ENCODE measurements around the gene C3orf49. TPM values are rescaled to one million over a fixed set of nuclear protein-coding genes. Genes with fewer than 3 reads are reported as not detected.

C3orf49 gene
- not detected for polyA plus RNA-seq (2013, experiment 1 of 2)
- polyA plus RNA-seq (2013, experiment 2 of 2) = not detected

- Histone ChIP-seq H3K4me1 (ENCODE audit: insufficient read depth, low read length) (0 out of 2 replicates have a peak, but pooled peaks cover under 1% of the 10 kb centered on the region), H3K4me3 (ENCODE audit: low read length) (no peak within 1 kb of the TSS), H3K27me3 (ENCODE audit: insufficient read depth, low read length) (no peaks in the 10 kb centered on the region), H3K36me3 (ENCODE audit: insufficient read depth, low read length) (no peaks in the 10 kb centered on the region), H3K27ac (ENCODE audit: low read depth, low read length) (no peak within 1 kb of the TSS), H3K9me3 (ENCODE audit: insufficient read depth, low read depth, low read length) (no peaks in the 10 kb centered on the region), H3K9ac (ENCODE audit: low read depth, low read length) (no peak within 1 kb of the TSS)
- no CpG with 5 or more reads among the region's 1 CpG for WGBS
These were observed at the start of gene C3orf49 for GRCh38 chr3:63819151-63819398. Gene C3orf49, plus strand, starts transcription at chr3:63819299. Its CDS starts 173 bp downstream, at chr3:63819472.

GRCh38 chr3:63774781-63775180, 44.3 kb upstream of the C3orf49 start:
- H3K4me3 ChIP-seq (ENCODE audit: low read length) = no peak overlapping the region
- no peaks in the 10 kb centered on the region for H3K36me3 ChIP-seq (ENCODE audit: insufficient read depth, low read length)
- H3K27me3 ChIP-seq (ENCODE audit: insufficient read depth, low read length) = no peaks in the 10 kb centered on the region
- H3K9ac ChIP-seq (ENCODE audit: low read depth, low read length) = no peak overlapping the region
- no peak overlapping the region for H3K27ac ChIP-seq (ENCODE audit: low read depth, low read length)
- no peaks in the 10 kb centered on the region for H3K9me3 ChIP-seq (ENCODE audit: insufficient read depth, low read depth, low read length)
- no peaks in the 10 kb centered on the region for H3K4me1 ChIP-seq (ENCODE audit: insufficient read depth, low read length)
- 94% methylated on average over 5 of the region's 5 CpGs for WGBS

GRCh38 chr3:63779227-63779626, 39.9 kb upstream of the C3orf49 start:
- no peaks in the 10 kb centered on the region for H3K36me3 ChIP-seq (ENCODE audit: insufficient read depth, low read length)
- WGBS = 95% methylated on average over 4 of the region's 4 CpGs
- H3K9me3 ChIP-seq (ENCODE audit: insufficient read depth, low read depth, low read length) = no peaks in the 10 kb centered on the region
- no peaks in the 10 kb centered on the region for H3K4me1 ChIP-seq (ENCODE audit: insufficient read depth, low read length)
- H3K27me3 ChIP-seq (ENCODE audit: insufficient read depth, low read length) = no peaks in the 10 kb centered on the region
- no peak overlapping the region for H3K9ac ChIP-seq (ENCODE audit: low read depth, low read length)
- no peak overlapping the region for H3K4me3 ChIP-seq (ENCODE audit: low read length)
- no peak overlapping the region for H3K27ac ChIP-seq (ENCODE audit: low read depth, low read length)

GRCh38 chr3:63791974-63792373, 27.1 kb upstream of the C3orf49 start:
- H3K9ac ChIP-seq (ENCODE audit: low read depth, low read length) = no peak overlapping the region
- WGBS = 40% methylated on average over 1 of the region's 1 CpG
- H3K27me3 ChIP-seq (ENCODE audit: insufficient read depth, low read length) = no peaks in the 10 kb centered on the region
- no peak overlapping the region for H3K27ac ChIP-seq (ENCODE audit: low read depth, low read length)
- no peaks in the 10 kb centered on the region for H3K36me3 ChIP-seq (ENCODE audit: insufficient read depth, low read length)
- H3K4me1 ChIP-seq (ENCODE audit: insufficient read depth, low read length) = no peaks in the 10 kb centered on the region
- H3K4me3 ChIP-seq (ENCODE audit: low read length) = no peak overlapping the region
- no peaks in the 10 kb centered on the region for H3K9me3 ChIP-seq (ENCODE audit: insufficient read depth, low read depth, low read length)

- no peak overlapping the region for H3K27ac ChIP-seq (ENCODE audit: low read depth, low read length)
- H3K9ac ChIP-seq (ENCODE audit: low read depth, low read length) = no peak overlapping the region
- no peaks in the 10 kb centered on the region for H3K36me3 ChIP-seq (ENCODE audit: insufficient read depth, low read length)
- no peaks in the 10 kb centered on the region for H3K27me3 ChIP-seq (ENCODE audit: insufficient read depth, low read length)
- H3K4me1 ChIP-seq (ENCODE audit: insufficient read depth, low read length) = no peaks in the 10 kb centered on the region
- no peak overlapping the region for H3K4me3 ChIP-seq (ENCODE audit: low read length)
- 89% methylated on average over 6 of the region's 6 CpGs for WGBS
- H3K9me3 ChIP-seq (ENCODE audit: insufficient read depth, low read depth, low read length) = no peaks in the 10 kb centered on the region
These were observed 23.7 kb upstream of the C3orf49 start for GRCh38 chr3:63795438-63795837.

- no peak overlapping the region for H3K27ac ChIP-seq (ENCODE audit: low read depth, low read length)
- H3K4me3 ChIP-seq (ENCODE audit: low read length) = no peak overlapping the region
- H3K27me3 ChIP-seq (ENCODE audit: insufficient read depth, low read length) = no peaks in the 10 kb centered on the region
- H3K4me1 ChIP-seq (ENCODE audit: insufficient read depth, low read length) = no peaks in the 10 kb centered on the region
- no peaks in the 10 kb centered on the region for H3K9me3 ChIP-seq (ENCODE audit: insufficient read depth, low read depth, low read length)
- no peak overlapping the region for H3K9ac ChIP-seq (ENCODE audit: low read depth, low read length)
- H3K36me3 ChIP-seq (ENCODE audit: insufficient read depth, low read length) = no peaks in the 10 kb centered on the region
- 93% methylated on average over 2 of the region's 2 CpGs for WGBS
These were observed 20.6 kb upstream of the C3orf49 start for GRCh38 chr3:63798544-63798943.

GRCh38 chr3:63798949-63799348, 20.1 kb upstream of the C3orf49 start:
- Histone ChIP-seq H3K4me1 (ENCODE audit: insufficient read depth, low read length) (no peaks in the 10 kb centered on the region), H3K4me3 (ENCODE audit: low read length) (no peak overlapping the region), H3K27ac (ENCODE audit: low read depth, low read length) (no peak overlapping the region), H3K36me3 (ENCODE audit: insufficient read depth, low read length) (no peaks in the 10 kb centered on the region), H3K9ac (ENCODE audit: low read depth, low read length) (no peak overlapping the region), H3K27me3 (ENCODE audit: insufficient read depth, low read length) (no peaks in the 10 kb centered on the region), H3K9me3 (ENCODE audit: insufficient read depth, low read depth, low read length) (no peaks in the 10 kb centered on the region)
- WGBS = 93% methylated on average over 2 of the region's 2 CpGs

GRCh38 chr3:63800097-63800496, 19.0 kb upstream of the C3orf49 start:
- Histone ChIP-seq H3K9me3 (ENCODE audit: insufficient read depth, low read depth, low read length) (no peaks in the 10 kb centered on the region), H3K4me1 (ENCODE audit: insufficient read depth, low read length) (no peaks in the 10 kb centered on the region)
- WGBS = over 99% methylated on average over 4 of the region's 5 CpGs

GRCh38 chr3:63803911-63804310, 15.2 kb upstream of the C3orf49 start:
- H3K27me3 ChIP-seq (ENCODE audit: insufficient read depth, low read length) = no peaks in the 10 kb centered on the region
- H3K36me3 ChIP-seq (ENCODE audit: insufficient read depth, low read length) = no peaks in the 10 kb centered on the region
- H3K27ac ChIP-seq (ENCODE audit: low read depth, low read length) = no peak overlapping the region
- H3K9me3 ChIP-seq (ENCODE audit: insufficient read depth, low read depth, low read length) = no peaks in the 10 kb centered on the region
- no peak overlapping the region for H3K9ac ChIP-seq (ENCODE audit: low read depth, low read length)
- WGBS = 92% methylated on average over 5 of the region's 5 CpGs
- no peaks in the 10 kb centered on the region for H3K4me1 ChIP-seq (ENCODE audit: insufficient read depth, low read length)
- no peak overlapping the region for H3K4me3 ChIP-seq (ENCODE audit: low read length)

More at GRCh38 chr3:63800097-63800496, 19.0 kb upstream of the C3orf49 start:
- H3K9ac ChIP-seq (ENCODE audit: low read depth, low read length) = no peak overlapping the region
- no peak overlapping the region for H3K4me3 ChIP-seq (ENCODE audit: low read length)
- H3K27ac ChIP-seq (ENCODE audit: low read depth, low read length) = no peak overlapping the region
- H3K27me3 ChIP-seq (ENCODE audit: insufficient read depth, low read length) = no peaks in the 10 kb centered on the region
- H3K36me3 ChIP-seq (ENCODE audit: insufficient read depth, low read length) = no peaks in the 10 kb centered on the region

- H3K4me3 ChIP-seq (ENCODE audit: low read length) = no peak overlapping the region
- no peaks in the 10 kb centered on the region for H3K36me3 ChIP-seq (ENCODE audit: insufficient read depth, low read length)
- WGBS = 93% methylated on average over 5 of the region's 5 CpGs
- no peaks in the 10 kb centered on the region for H3K4me1 ChIP-seq (ENCODE audit: insufficient read depth, low read length)
- no peaks in the 10 kb centered on the region for H3K27me3 ChIP-seq (ENCODE audit: insufficient read depth, low read length)
- no peak overlapping the region for H3K9ac ChIP-seq (ENCODE audit: low read depth, low read length)
- H3K27ac ChIP-seq (ENCODE audit: low read depth, low read length) = no peak overlapping the region
- no peaks in the 10 kb centered on the region for H3K9me3 ChIP-seq (ENCODE audit: insufficient read depth, low read depth, low read length)
These were observed 11.0 kb upstream of the C3orf49 start for GRCh38 chr3:63807961-63808565.

GRCh38 chr3:63808633-63809032, 10.5 kb upstream of the C3orf49 start:
- H3K9ac ChIP-seq (ENCODE audit: low read depth, low read length) = no peak overlapping the region
- H3K36me3 ChIP-seq (ENCODE audit: insufficient read depth, low read length) = no peaks in the 10 kb centered on the region
- H3K9me3 ChIP-seq (ENCODE audit: insufficient read depth, low read depth, low read length) = no peaks in the 10 kb centered on the region
- WGBS = 80% methylated on average over 2 of the region's 3 CpGs
- H3K4me3 ChIP-seq (ENCODE audit: low read length) = no peak overlapping the region
- H3K4me1 ChIP-seq (ENCODE audit: insufficient read depth, low read length) = 0 out of 2 replicates have a peak, but pooled peaks cover under 1% of the 10 kb centered on the region
- no peaks in the 10 kb centered on the region for H3K27me3 ChIP-seq (ENCODE audit: insufficient read depth, low read length)
- H3K27ac ChIP-seq (ENCODE audit: low read depth, low read length) = no peak overlapping the region

- Histone ChIP-seq H3K9ac (ENCODE audit: low read depth, low read length) (no peak overlapping the region), H3K4me1 (ENCODE audit: insufficient read depth, low read length) (0 out of 2 replicates have a peak, but pooled peaks cover 5% of the 10 kb centered on the region), H3K4me3 (ENCODE audit: low read length) (no peak overlapping the region), H3K9me3 (ENCODE audit: insufficient read depth, low read depth, low read length) (no peaks in the 10 kb centered on the region), H3K36me3 (ENCODE audit: insufficient read depth, low read length) (no peaks in the 10 kb centered on the region), H3K27me3 (ENCODE audit: insufficient read depth, low read length) (no peaks in the 10 kb centered on the region), H3K27ac (ENCODE audit: low read depth, low read length) (no peak overlapping the region)
- WGBS = 91% methylated on average over 6 of the region's 6 CpGs
These were observed 9.5 kb upstream of the C3orf49 start for GRCh38 chr3:63809607-63810006.

Measured in HUES64 (cell line).